K562 (cell line): Measurements from ENCODE around the gene TRPV6.

Experiments used
- CHD2 ChIP-seq: IDR thresholded peaks from 2 replicates; pipeline ENCODE4 v1.6.1; 2011; ENCODE audit warnings: low read depth, low read length
- EP300 ChIP-seq: IDR thresholded peaks from 2 replicates; pipeline ENCODE4 v1.6.1; 2012; ENCODE audit warnings: low read length, improper control_type of control experiment
- HDAC6 ChIP-seq: IDR thresholded peaks from 2 replicates; pipeline ENCODE4 v1.6.1; 2012; ENCODE audit warnings: low read depth, mild to moderate bottlenecking, control low read depth, inconsistent platforms, low read length, moderate library complexity
- PTBP1 ChIP-seq: fragments of 200-400 bp; formaldehyde crosslinking; IDR thresholded peaks from 2 replicates; pipeline ENCODE4 v1.6.1; 2017; ENCODE audit warnings: low read depth, low read length
- SMARCE1 ChIP-seq: fragments of 450-650 bp; IDR thresholded peaks from 2 replicates; pipeline ENCODE4 v1.7.1; 2016; ENCODE audit warnings: mild to moderate bottlenecking
- TOE1 ChIP-seq, 2 experiments: fragments of 450-650 bp in 1 of 2; sonication (generic) in 1 of 2; formaldehyde crosslinking in 1 of 2; IDR thresholded peaks; 2 replicates each; pipeline versions ENCODE4 v1.7.1 to v1.8.0; 2016 to 2022; ENCODE audit warnings: borderline replicate concordance in 2 of 2, mild to moderate bottlenecking in 2 of 2, antibody characterized with exemption in 1 of 2, inconsistent platforms in 1 of 2, low read depth in 1 of 2, missing genetic modification reagents in 1 of 2, moderate library complexity in 1 of 2
- ZBTB49 ChIP-seq: sonication (generic); formaldehyde crosslinking; IDR thresholded peaks from 2 replicates; pipeline ENCODE4 v1.8.0; 2022; ENCODE audit warnings: missing genetic modification reagents, mild to moderate bottlenecking, borderline replicate concordance
- ZC3H8 ChIP-seq: fragments of 450-650 bp; IDR thresholded peaks from 2 replicates; pipeline ENCODE4 v1.6.1; 2017

- TF ChIP-seq SMARCE1: no peak
- TF ChIP-seq ZC3H8: no peak
- no peak for TF ChIP-seq ZBTB49
- no peak for TF ChIP-seq EP300
- TF ChIP-seq CHD2: no peak
- no peak for TF ChIP-seq TOE1 (IDR thresholded peaks at IDR 0.05; ENCODE audit: borderline replicate concordance)
- TF ChIP-seq TOE1 (CRISPR knock-in tag; IDR thresholded peaks at IDR 0.05; ENCODE audit: borderline replicate concordance, low read depth): no peak
- TF ChIP-seq HDAC6: no peak
- TF ChIP-seq PTBP1: no peak
Observed at GRCh38 chr7:142873281-142873784, 12.2 kb downstream of the TRPV6 start.
